Hematopoietic multipotent progenitor cell treated with erythropoietin and hydrocortisone succinate and interleukin-3 and kit ligand, for 17 days (in vitro differentiated cells): ENCODE measurements around the gene EPHB1.

Experiments
- DNase-seq: peaks from one replicate; pipeline ENCODE4 v3.0.0-alpha.2; 2015; ENCODE audit warnings: low spot score

Gene EPHB1

DNA sequence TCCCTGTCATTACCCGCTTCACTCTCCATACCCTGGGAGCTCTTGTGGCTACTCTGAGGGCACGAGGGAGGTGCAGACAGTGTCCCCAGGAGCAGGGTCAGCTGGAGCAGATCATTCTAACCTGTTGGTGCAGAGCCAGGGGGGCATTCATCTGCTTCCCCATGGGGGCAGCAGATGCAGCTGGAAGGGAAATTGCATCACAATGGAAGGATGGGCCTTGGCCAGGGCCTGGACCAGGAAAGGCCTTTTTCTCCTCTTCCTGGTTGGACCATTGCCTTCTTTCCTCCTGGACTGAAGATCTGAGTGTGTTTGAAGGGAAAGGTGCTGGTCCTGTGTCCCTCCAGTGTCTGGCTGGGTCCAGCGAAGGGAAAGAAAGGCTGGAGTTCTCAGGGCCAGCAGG lies 55.7 kb downstream of the EPHB1 start:
- no peak for DNase-seq

DNA sequence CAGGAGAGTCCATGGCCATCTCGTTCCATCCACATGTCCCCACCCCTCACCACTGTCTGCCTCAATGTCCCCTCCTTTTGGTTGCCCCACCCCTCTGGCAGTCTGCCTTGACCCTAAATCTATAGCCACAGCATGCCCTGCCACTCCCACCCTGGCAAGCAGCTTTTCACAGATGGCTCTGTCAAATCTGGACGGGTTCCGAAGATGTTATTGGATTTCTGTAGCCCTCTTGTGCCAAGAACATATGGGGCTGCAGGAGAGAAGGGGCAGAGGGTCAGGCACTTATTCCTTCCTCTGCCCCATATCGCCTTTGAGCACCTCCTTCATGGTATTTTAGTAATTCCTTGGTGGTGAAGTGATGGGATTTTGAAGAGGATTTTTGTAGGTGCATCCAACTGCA lies 57.1 kb downstream of the EPHB1 start:
- DNase-seq, result no peak

DNA sequence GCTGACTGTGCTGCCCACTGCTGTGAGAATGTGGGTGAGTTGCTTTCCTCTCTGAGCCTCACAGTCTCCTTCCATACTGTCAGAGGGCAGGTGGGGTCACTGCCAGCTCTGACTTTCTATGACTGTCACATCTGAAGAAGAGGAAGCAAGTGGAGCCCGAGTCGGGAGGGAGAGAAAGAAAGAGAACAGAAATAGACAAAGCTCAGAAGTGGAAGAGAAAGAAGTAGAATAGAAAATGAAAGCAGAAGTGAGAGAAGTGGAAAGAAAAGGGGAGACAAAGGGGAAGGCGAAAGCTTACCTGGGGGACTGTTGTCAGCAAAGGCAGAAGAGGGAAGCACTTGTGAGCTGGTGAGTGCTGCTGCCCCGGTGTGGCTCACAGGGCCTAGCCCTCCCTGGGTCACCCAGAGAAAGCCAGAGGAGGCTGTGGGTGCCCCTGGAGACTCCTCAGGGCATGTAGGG lies 57.9 kb downstream of the EPHB1 start:
- DNase-seq, result no peak

DNA sequence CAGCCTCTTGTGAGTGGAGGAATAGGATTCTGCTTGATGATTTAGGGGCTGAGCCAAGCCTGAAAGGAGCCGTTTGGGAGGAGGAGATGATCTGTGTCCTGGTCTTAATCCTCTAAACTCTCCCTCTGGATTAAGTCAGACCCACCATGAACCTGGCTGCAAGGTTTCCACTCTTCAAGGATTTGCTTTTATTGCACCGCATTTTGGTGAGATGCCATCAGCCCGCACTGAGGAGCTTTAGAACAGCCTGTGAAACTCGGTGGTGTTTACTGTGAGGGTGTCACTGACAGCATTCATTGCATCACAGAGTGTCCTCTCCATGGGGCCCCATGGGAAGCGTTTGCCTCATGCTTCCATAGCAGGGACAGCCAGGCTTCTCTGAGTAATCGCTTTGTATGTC lies 59.2 kb downstream of the EPHB1 start:
- DNase-seq, result no peak

DNA sequence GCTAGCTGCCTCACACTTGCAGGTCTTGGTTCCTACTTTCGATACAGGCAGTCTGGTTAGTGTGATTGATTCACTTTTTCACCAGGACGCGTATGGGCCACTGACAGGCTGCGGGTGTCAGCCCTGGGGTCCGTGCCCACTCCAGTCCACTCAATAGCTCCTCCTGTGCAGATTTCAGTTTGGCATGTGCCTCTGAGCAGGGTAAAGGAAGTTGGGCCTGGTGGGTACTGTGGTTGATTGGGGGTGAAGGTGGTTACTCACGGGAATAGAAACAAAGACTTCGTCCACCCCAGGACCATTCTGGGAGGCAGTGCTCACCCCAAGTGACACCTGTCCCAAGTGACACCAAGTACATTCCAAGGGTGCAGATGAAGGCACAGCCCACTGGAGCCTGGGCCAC lies 62.3 kb downstream of the EPHB1 start:
- DNase-seq, result no peak

DNA sequence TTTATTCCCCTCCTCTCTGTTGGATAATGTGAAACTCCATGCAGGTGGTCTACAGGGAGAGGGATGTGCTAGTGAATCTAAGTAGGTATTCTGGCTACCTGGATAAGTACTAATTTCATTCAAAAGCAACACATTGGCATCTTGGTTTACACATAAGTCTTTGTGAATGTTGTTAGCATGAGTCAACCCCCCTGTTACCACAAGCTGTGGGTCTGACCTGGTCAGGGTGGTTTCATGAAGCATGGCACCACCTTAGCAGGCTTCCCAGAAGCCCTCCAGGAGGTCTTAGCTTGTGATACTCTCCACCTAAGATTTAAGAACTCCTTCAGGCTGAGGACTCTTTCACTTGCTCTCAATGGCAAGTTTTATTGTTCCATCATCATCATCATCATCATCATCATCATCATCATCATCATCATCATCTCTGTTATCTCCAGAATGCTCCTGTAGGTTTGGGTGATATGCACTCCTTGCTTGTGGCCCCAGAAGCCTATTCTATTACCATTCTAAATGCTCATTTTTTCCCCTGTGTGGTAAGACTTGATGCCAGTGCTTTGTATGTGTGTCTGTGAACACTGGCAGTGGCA lies 62.8 kb downstream of the EPHB1 start:
- no peak for DNase-seq

DNA sequence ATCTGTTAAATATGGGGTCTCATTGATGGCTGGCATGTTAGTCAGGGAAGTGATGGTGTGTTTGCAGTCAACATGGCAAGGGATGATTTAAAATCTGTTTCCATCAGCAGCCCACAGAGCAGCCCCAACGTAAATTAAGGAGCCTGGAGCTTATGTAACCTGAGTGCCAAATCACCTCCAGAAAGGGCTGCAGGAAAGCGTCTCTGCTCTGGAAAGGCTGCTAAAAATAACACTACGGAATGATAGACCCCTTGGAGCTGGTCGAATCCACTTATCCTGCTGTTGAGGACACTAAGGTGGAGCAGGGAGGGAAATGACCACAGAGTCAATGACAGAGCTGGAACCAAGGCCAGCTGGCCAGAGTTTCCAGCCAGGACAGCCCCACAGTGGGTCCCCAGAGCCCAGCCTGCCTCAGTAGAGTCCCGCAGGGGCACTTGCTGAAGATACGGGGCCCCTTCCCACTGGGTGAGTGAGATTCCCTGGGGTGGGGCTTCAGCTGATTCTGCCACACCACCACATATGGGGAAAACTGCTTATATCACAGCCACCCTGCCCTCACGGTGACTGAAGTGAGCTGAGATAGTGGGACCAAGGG lies 63.5 kb downstream of the EPHB1 start:
- DNase-seq, result no peak

DNA sequence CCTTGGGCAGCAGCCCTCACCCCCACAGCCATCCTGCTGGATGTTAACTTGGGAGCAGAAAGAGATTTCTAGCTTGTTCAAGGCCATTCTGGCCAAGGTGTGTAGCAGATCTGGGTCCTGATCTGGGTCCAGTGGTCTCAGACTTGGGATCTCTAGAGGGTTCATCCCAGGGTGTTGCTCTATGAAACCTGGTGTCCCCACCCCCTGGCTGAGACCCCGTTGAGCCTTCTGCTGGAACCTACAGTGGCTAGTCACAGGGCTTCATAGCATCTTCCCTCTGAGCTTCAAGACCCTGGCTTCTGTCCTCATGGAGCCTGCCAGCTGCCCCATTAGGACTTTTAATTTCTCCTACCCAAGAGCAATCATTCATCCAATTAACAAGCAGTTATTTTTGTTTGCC lies 64.3 kb downstream of the EPHB1 start:
- DNase-seq, result no peak

DNA sequence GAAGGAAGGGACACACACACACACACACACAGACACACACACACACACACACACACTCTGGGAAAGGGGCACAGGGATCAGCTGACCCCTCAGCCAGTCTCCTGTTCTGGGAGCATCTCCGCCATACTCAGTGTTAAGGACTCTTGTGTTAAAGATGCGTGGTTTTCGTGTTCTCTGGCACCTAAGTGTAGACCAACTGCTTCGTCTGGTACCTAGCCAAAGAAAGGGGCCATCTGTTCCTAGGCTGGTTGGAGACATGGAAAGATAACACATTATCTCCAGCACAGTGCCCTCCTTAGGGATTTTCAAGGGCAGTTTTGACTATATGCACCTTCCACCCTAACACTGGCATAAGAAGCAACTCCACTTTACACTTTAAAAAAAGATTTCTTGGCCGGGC lies 65.1 kb downstream of the EPHB1 start:
- DNase-seq, result no peak

DNA sequence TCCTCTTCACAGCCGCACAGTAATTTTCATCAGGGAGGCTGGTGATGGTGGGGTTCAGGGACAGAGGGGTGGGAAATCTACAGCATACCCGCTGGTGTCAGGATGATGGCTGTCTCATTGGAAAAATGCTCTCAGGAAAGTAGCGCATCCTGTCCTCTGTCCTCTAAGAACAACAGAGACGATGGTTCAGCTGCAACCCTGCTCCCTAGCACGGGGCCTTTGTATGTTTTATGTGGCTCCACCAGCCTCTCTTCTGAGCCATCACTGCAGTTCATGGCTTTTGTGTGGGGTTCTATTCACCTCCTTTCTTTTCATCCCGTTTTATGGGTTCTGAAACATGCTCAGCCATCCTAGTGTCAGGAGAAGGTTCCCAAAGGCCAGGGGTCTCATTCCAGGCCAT lies 68.9 kb downstream of the EPHB1 start:
- DNase-seq, result no peak

DNA sequence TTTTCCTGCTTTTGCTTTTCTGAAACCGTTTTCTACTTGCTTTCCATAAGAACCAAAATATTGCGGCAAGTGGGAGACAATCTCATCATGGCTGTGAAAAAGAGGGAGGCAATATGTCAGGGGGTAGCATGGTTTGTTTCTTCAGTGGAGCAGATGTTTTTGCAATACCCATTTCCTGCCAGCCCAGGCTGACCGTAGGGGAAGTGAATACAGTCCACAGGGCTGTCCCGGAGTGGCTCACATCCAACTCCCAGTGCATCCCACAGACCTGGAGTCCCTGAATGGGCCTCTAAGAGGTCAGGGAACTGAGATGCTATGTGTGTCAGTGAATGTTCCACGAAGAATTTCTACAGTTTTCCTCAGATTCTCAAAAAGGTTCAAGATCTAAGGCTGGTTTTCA lies 69.6 kb downstream of the EPHB1 start:
- no peak for DNase-seq

DNA sequence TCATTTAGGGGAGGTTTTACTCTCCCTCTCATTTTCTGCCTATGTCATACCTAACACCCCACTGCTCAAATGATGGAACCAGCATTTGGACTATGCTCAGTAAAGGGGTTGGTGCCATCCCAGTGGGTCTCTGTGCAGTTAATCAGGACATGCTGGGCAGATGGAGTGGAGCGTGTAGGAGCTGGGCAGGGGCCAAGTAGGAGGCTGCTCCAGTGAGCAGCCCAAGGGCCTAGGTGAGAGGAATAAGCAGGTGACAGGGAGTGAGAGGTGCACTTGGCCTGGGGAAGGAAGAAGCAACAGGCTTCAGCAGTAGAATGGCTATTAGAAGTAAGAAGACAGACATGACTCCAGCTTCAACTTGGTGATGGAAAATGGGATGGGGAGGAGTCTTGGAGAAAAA lies 72.2 kb downstream of the EPHB1 start:
- no peak for DNase-seq

DNA sequence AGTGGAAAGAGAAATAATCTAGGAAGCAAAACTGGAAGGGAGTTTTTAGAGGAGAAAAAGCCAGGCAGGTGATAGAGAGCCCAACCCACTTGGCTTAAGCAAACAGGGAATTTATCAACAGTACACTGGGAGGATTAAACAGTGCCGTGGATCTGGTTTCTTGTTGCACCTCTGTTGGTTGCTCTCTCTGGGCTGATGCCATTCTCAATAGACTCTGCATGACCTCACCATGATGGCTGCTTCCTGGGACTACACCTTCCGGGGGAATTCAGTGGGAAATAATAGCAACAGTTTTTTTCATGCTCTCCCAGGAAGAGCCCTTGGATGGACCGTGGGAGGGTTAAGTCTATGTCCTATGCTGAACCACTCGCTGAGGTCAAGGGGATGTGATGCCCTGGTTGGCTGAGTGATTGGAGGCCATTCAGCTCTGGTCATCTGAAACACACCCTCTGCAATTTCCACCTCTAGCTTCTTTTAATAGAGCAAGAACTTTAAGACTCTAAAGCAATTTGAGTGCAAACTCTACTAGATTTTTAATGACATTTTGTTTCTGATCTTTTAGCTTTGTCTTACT lies 74.2 kb downstream of the EPHB1 start:
- no peak for DNase-seq

DNA sequence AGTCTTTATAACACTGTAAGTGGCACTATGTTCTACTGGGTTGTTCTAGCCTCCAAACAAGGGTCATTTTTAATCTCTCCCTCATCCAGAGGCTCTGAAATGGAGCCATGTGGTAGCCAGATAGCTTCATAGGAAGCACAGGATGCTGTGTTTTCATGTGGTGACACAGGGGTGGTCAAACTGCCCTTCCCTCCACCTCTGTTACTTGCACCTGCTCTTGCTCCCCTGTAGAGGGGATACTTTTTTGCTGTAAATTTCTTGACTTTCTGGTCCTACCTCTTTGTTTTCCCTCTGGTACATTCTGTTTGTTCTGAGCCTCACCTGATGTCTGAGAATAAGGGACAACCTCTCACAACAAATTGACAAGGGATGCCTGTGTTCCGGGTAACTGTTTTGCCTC lies 76.8 kb downstream of the EPHB1 start:
- no peak for DNase-seq

DNA sequence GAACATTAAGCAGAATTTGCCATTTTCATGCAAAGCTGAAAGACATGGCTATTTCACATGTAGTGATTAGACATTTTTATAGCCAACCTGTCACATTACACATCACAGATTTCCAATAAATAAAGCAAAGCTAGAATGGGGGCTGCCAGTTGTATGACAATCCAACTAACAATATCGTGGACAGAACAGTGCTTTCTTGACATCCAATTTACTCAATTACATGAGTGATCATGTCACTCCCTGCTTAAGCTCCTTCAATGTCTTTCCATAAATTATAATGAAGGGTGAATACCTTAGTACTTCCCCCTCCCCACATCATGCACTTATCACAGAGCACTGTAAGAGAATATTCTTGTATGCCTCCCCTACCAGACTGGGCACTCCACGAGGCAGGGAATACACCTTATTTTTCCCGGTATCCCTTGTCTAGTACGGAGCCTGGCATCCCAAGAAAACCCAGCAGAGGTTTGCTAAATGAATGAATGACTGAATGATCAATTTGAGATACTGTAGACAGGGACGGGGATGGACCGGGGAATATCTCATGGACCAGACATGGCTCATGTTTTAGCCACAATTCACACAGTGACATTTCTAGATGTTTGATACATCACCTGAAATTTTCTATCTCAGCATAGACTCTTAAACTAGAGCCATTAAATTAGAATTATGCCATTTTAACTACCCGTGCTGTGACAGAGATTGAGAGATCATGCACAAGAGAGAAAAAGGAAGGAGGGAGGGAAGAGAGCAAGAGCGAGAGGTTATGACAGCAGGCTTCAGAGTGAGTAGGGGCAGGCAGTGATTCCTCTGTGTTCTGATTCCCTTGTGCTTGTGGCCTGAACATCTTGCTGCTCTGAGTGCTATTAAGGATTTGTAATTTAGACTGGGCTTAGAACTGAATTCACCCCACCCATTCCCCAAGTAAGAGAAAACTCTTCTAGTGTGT lies 77.7 kb downstream of the EPHB1 start:
- DNase-seq, result no peak

DNA sequence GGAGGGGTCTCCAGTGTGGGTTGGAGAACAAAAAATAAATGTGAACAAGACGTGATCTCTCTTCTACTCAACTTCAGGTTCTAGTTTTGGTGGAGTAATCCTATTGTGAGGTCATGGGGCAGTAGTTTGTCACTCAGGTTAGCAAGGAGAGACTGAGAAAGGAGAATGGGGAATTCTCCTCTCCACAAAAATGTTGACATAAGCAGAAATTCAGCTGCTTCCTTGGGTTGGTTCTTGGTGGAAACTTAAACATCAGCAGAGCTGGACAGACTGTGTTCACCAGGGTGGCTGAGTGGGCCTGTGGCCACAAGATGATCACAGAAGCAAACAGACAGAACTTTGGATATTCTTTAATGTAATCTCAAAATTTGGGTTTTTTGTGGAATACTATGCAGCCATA lies 78.7 kb downstream of the EPHB1 start:
- DNase-seq, result no peak

DNA sequence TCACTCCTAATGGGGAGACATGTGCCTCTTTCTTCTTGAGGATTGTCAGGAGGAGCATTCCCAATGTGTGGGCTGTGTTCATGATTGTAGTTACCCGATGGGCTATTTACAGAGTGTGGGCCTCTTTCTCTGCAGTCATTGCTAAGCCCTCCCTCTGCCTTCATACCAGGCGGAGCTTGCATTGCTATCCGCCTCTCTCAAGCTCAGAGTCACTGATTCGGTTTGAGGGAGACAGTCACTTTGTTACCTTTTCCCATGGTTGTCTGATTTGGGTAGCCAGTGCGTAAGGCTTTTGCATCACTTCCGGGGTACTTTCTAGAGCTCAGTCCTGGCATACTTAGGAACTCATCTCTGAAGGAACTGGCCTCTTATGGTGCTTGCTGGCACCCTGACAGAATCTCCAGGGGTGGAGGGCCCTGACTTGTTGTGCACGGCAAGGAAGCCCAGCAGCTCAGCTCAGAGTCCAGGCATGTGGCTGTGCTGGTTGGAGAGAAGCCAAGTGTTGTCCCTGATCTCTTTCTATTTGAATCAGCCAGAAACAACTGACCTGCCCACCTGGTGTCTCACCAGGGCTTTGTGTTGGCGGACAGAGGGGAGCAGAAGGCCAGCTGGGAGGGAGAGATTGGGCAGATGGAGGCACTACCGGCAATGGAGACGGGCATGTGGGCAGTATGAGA lies 79.8 kb downstream of the EPHB1 start:
- no peak for DNase-seq

DNA sequence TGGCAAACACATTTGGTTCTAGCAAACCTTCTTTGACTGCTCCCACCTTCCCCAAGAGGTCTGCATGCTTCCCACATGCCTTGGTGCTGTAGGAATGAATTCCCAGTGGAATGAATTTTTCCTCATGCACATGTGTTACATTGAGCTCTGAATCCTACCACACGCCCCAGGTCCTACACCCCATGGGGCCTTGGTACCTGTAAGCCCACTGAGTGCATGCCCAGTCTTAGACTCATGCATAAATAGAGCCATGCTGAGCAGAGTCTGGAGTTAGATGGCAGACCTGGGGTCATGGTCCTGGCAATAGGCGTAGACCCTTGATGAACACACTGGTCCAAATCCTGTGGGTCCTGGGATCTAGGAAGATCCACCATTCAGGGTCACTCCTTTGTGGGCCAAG lies 81.8 kb downstream of the EPHB1 start:
- no peak for DNase-seq

DNA sequence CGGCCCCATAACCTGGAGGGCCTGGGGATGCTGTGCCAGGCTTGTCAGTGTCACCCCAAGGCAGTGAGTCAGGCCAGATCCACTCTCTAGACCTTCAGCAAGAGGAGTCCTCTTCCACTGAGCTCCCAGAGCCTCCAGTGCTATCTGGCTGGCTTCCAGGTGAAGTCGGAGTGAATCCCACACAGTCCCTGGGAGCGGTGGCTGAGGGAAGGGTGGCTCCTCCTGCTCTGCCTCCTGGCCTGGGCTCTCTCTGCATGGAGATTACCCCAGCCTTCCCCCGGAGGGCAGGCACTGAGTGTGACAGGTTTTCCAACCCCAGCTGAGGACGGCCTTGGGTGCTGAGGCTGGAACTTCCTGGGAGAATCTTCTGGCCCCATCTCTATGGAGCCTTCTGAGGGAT lies 82.7 kb downstream of the EPHB1 start:
- DNase-seq, result no peak

DNA sequence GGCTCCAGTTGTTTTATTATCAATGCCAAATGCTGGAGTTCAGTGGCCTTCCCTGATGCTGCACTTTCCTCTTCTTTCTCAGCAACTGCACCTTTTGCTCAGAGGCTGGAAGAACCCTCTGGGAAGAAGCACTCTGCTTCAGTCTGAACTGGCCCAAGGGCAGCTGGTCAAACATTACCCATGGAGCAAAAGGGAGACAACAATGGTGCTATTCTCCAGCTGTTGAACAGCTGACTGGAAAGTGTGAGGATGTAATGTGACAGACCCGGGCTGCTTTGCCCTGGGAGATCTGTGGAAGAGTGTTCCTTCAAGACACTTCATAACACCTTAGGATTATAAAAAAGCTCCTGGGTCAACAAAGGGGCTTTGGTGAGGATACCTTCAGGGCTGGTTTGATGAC lies 84.9 kb downstream of the EPHB1 start:
- no peak for DNase-seq

DNA sequence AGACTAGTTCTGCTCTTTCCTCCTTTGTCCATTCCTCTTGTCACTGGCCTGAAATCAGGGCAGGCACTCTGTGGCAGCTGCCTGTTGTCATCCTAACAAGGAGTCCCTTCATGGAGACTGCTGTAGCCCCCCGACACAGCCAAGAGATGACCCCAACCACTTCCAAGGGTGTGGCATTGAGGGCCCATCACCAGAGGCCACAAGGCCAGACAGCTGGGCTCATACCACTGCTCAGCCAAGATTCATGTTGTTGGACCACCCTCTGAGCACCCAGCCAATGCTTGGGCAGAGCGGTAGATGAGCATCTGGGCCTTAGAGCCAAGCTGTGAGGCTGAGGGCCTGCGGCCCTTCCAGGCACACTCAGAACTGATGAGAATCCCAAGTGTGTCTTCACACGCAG lies 85.4 kb downstream of the EPHB1 start:
- DNase-seq, result no peak

DNA sequence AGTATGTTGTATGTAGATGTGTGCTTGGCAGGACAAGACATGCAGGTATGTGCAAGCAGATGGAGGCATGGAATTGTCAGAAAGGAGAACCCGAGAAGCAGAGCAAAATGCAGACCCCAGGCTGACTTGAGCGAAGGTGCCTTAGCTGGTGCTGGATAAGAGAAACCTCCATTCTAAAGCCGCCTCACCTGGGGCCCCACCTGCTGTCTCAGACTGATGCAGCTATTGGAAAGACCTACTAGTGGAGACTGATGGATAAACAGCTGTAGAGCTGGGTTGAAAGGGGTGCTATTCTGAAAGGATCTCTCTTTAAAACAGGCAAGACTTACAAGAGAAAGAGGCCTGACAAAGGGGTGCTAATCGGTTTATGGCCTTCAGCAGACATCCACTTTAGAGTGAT lies 86.2 kb downstream of the EPHB1 start:
- no peak for DNase-seq
